ENCODE measurements around the gene IMPG2.

GRCh38 chr3:101311676-101312075 is 8.7 kb downstream of the IMPG2 start:
- no peak for TF ChIP-seq CTCF (conservative IDR thresholded peaks at IDR 0.05; ENCODE audit: low read length)
- TF ChIP-seq EZH2phosphoT487 (IDR thresholded peaks at IDR 0.05; ENCODE audit: borderline replicate concordance, low read depth, low read length), result no peak

Data from OCI-LY7 (cell line).